Effector memory CD4-positive, alpha-beta T cell (primary cell): Measurements from ENCODE around the gene LETMD1.

Experiments used
- DNase-seq, 3 donors: peaks; one replicate each; pipeline ENCODE4 v3.0.0-alpha.2; 2020
- H3K27ac ChIP-seq: 2 replicates; pipeline ENCODE4 v1.7.0; 2013; ENCODE audit warnings: mild to moderate bottlenecking, low read length, moderate library complexity; ENCODE audit not compliant: insufficient read depth, poor library complexity, severe bottlenecking
- H3K27me3 ChIP-seq: replicated peaks from 2 replicates; pipeline ENCODE4 v1.7.0; 2013; ENCODE audit warnings: mild to moderate bottlenecking, low read length; ENCODE audit not compliant: insufficient read depth, control insufficient read depth, poor library complexity, severe bottlenecking
- H3K36me3 ChIP-seq: 2 replicates; pipeline ENCODE4 v1.7.0; 2013; ENCODE audit warnings: mild to moderate bottlenecking, low read length, moderate library complexity; ENCODE audit not compliant: control insufficient read depth, insufficient read depth
- H3K4me1 ChIP-seq: 2 replicates; pipeline ENCODE4 v1.7.0; 2013; ENCODE audit warnings: low read length, mild to moderate bottlenecking; ENCODE audit not compliant: control insufficient read depth, insufficient read depth, poor library complexity, severe bottlenecking
- H3K4me3 ChIP-seq: 2 replicates; pipeline ENCODE4 v1.7.0; 2013; ENCODE audit warnings: low read length, low read depth, mild to moderate bottlenecking; ENCODE audit not compliant: insufficient read depth, poor library complexity, severe bottlenecking
- H3K9me3 ChIP-seq: 2 replicates; pipeline ENCODE4 v1.7.0; 2013; ENCODE audit warnings: mild to moderate bottlenecking, low read length, moderate library complexity; ENCODE audit not compliant: control insufficient read depth

LETMD1 gene

DNA sequence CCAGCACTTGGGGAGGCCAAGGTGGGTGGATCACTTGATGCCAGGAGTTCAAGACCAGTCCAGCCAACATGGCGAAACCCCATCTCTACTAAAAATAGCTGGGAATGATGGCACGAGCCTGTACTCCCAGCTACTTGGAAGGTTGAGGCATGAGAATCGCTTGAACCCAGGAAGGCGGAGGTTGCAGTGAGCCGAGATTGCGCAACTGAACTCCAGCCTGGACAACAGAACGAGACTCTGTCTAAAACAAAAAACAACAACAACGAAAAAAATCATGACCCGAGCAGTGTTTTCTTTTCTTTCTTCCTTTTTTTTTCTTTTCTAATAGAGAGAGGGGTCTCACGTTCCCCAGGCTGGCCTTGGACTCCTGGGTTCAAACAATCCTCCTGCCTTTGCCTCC, 38.8 kb downstream of the LETMD1 start:
- no peak for DNase-seq
- H3K27me3 ChIP-seq = no peaks in the 10 kb centered on the region
- H3K4me3 ChIP-seq = no peak overlapping the region
- H3K27ac ChIP-seq = no peak overlapping the region
- no peaks in the 10 kb centered on the region for H3K9me3 ChIP-seq
- peaks cover 9% of the 10 kb centered on the region for H3K4me1 ChIP-seq
- H3K36me3 ChIP-seq = no peaks in the 10 kb centered on the region

DNA sequence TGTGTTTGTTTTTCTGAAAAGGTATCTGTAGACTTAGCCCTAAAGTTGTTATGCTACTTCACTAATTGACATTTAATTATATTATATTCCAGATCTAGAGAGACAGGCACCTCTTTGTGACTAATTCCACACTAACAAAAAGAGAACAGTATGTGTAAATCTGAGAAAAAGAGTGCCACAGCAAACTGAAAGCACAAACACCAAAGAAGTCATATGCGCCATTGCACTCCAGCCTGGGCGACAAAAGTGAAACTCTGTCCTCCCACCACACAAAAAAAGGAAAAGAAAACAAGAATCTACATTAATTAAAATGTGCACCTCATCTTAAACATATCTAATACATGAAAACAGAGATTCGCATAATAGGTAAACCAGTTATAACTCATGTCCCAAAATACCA, 39.7 kb downstream of the LETMD1 start:
- H3K4me3 ChIP-seq = no peak overlapping the region
- no peak overlapping the region for H3K27ac ChIP-seq
- no peaks in the 10 kb centered on the region for H3K9me3 ChIP-seq
- H3K4me1 ChIP-seq = peaks cover 3% of the 10 kb centered on the region
- no peaks in the 10 kb centered on the region for H3K27me3 ChIP-seq
- no peaks in the 10 kb centered on the region for H3K36me3 ChIP-seq
- no peak for DNase-seq

DNA sequence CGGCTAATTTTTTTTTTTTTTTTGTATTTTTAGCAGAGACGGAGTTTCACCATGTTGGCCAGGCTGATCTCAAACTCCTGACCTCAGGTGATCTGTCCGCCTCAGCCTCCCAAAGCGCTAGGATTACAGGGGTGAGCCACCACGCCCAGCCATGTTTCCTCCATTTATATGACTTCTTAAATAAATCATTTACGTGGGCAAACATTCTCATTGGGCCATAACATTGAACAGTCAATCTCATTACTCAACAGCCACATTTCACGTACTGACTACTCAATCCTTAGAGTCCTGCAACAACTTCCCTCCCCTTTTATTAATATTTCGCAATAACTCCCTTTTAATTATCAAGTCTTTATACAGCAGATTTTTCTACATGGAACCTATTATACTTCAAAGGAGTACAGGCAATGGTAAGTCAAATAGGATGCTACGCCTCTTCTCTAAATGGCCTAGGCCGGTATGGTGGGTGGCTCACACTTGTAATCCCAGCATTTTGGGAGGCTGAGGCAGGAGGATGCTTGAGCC, 42.6 kb downstream of the LETMD1 start:
- peaks cover 9% of the 10 kb centered on the region for H3K36me3 ChIP-seq

DNA sequence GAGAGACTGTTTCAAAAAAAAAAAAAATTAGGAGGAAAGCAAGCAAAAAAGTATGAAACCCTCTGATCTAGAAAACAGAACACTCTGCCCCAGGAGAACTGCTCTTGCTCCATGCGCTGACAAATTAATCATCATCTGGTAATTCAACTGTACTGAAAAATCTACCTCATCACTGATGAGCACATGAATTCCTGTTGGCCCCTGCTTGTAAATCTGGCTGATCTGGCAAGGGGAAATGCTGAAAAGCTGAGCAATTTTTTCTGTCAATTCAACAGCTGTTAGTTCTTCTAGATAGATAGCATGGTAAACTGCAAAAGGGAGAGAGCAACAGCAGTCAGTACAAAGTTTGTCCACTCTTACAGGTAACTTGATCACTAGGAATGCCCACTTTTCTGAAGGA, 50.5 kb downstream of the LETMD1 start:
- Histone ChIP-seq H3K27me3 (no peaks in the 10 kb centered on the region), H3K36me3 (peaks cover 61% of the 10 kb centered on the region), H3K9me3 (no peaks in the 10 kb centered on the region), H3K4me1 (no peaks in the 10 kb centered on the region), H3K27ac (no peak overlapping the region), H3K4me3 (no peak overlapping the region)
- DNase-seq = no peak

More for the DNA sequence above, 42.6 kb downstream of the LETMD1 start:
- Histone ChIP-seq H3K27ac (no peak overlapping the region), H3K9me3 (no peaks in the 10 kb centered on the region), H3K27me3 (no peaks in the 10 kb centered on the region), H3K4me3 (no peak overlapping the region), H3K4me1 (no peaks in the 10 kb centered on the region)
- no peak for DNase-seq

DNA sequence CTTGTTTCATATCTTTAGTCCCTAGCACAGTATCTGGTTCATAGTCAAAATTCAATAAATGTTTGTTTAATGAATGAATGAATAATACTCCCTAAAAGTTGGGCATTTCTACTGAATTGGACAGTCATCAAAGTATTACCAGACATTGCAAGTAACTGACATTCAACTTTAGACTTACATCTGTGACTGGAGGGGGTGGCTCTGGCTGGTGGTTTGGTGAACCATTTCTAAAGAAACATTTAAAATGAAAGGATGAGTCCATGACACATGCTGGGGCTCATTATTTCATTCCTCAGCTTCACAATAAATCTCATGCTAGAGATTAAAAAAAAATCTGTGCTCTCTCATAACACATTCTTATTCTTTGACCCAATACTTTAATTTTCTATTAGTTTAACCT, 55.9 kb downstream of the LETMD1 start:
- Histone ChIP-seq H3K27ac (no peak overlapping the region), H3K36me3 (peaks cover 67% of the 10 kb centered on the region)

DNA sequence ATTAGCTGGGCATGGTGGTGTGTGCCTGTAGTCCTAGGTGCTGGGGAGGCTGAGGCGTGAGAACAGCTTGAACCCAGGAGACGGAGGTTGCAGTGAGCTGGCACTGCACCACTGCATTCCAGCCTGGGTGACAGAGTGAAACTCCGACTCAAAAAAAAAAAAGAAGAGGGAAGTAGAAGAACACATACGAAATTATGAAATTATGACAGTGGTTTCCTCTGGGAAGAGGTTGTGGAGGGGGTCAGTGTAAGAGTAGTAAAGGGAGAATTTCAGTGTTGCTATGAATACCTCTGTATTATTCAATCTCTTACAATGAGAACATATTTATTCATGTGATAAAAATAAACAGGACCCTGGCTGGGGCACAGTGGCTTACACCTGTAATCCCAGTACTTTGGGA, 60.0 kb downstream of the LETMD1 start:
- H3K27ac ChIP-seq = no peak overlapping the region
- no peak for DNase-seq
- peaks cover 55% of the 10 kb centered on the region for H3K36me3 ChIP-seq

More for the DNA sequence above, 55.9 kb downstream of the LETMD1 start:
- H3K27me3 ChIP-seq = no peaks in the 10 kb centered on the region
- H3K4me1 ChIP-seq = no peaks in the 10 kb centered on the region
- no peaks in the 10 kb centered on the region for H3K9me3 ChIP-seq
- DNase-seq = no peak
- no peak overlapping the region for H3K4me3 ChIP-seq

More for the DNA sequence above, 60.0 kb downstream of the LETMD1 start:
- Histone ChIP-seq H3K27me3 (no peaks in the 10 kb centered on the region), H3K9me3 (no peaks in the 10 kb centered on the region), H3K4me3 (no peak overlapping the region), H3K4me1 (no peaks in the 10 kb centered on the region)
